MM.1S (cell line): ENCODE data around the gene ACRBP.

ENCODE experiments used
- EZH2 ChIP-seq: fragments of 300-600 bp; sonication (generic); optimal IDR thresholded peaks from 2 replicates; pipeline ENCODE3; 2017; ENCODE audit warnings: low read depth, mild to moderate bottlenecking, antibody characterized with exemption, low read length, mixed read lengths
- TF ChIP-seq, protein P1 (sequence below): fragments of 300-600 bp; sonication (generic); IDR thresholded peaks from 2 replicates; pipeline ENCODE4 v1.5.1; 2016; ENCODE audit warnings: antibody characterized with exemption, low read length, mixed read lengths

- TF ChIP-seq, protein P1, sequence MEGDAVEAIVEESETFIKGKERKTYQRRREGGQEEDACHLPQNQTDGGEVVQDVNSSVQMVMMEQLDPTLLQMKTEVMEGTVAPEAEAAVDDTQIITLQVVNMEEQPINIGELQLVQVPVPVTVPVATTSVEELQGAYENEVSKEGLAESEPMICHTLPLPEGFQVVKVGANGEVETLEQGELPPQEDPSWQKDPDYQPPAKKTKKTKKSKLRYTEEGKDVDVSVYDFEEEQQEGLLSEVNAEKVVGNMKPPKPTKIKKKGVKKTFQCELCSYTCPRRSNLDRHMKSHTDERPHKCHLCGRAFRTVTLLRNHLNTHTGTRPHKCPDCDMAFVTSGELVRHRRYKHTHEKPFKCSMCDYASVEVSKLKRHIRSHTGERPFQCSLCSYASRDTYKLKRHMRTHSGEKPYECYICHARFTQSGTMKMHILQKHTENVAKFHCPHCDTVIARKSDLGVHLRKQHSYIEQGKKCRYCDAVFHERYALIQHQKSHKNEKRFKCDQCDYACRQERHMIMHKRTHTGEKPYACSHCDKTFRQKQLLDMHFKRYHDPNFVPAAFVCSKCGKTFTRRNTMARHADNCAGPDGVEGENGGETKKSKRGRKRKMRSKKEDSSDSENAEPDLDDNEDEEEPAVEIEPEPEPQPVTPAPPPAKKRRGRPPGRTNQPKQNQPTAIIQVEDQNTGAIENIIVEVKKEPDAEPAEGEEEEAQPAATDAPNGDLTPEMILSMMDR = no peak
- TF ChIP-seq EZH2 = no peak
Observed at GRCh38 chr12:6692888-6693287, 45.7 kb upstream of the ACRBP start.
